H9 (cell line): ENCODE results near the gene MAS1. TPM values are rescaled to one million over a fixed set of nuclear protein-coding genes. Genes with fewer than 3 reads are reported as not detected.

ENCODE experiments used
- DNase-seq: peaks from one replicate; pipeline ENCODE4 v3.0.0-alpha.2; 2017
- H2AFZ ChIP-seq: one replicate; pipeline ENCODE4 v1.6.1; 2013; ENCODE audit warnings: mild to moderate bottlenecking, low read length, control low read depth, moderate library complexity
- H2AK5ac ChIP-seq: 2 replicates; pipeline ENCODE4 v1.6.1; 2013; ENCODE audit warnings: low read length, control low read depth, mixed read lengths; ENCODE audit not compliant: insufficient read length
- H2BK120ac ChIP-seq: one replicate; pipeline ENCODE4 v1.6.1; 2013; ENCODE audit warnings: low read depth, mild to moderate bottlenecking, low read length, control low read depth, inconsistent platforms; ENCODE audit not compliant: poor library complexity, severe bottlenecking
- H2BK12ac ChIP-seq: 2 replicates; pipeline ENCODE4 v1.6.1; 2013; ENCODE audit warnings: low read length, control low read depth, mixed read lengths, low read depth; ENCODE audit not compliant: insufficient read length
- H2BK15ac ChIP-seq: 2 replicates; pipeline ENCODE4 v1.6.1; 2013; ENCODE audit warnings: low read depth, low read length, control low read depth
- H2BK20ac ChIP-seq: one replicate; pipeline ENCODE4 v1.6.1; 2013; ENCODE audit warnings: low read depth, mild to moderate bottlenecking, low read length, control low read depth, inconsistent platforms; ENCODE audit not compliant: poor library complexity, severe bottlenecking
- H2BK5ac ChIP-seq: 2 replicates; pipeline ENCODE4 v1.6.1; 2013; ENCODE audit warnings: low read length, control low read depth, mixed read lengths; ENCODE audit not compliant: insufficient read length
- H3K14ac ChIP-seq: 2 replicates; pipeline ENCODE4 v1.6.1; 2013; ENCODE audit warnings: low read length, control low read depth; ENCODE audit not compliant: insufficient read depth
- H3K18ac ChIP-seq: 2 replicates; pipeline ENCODE4 v1.6.1; 2013; ENCODE audit warnings: low read depth, mild to moderate bottlenecking, mixed read lengths, low read length, control low read depth; ENCODE audit not compliant: insufficient read length
- H3K23ac ChIP-seq: 2 replicates; pipeline ENCODE4 v1.6.1; 2013; ENCODE audit warnings: low read length, control low read depth, mixed read lengths, low read depth; ENCODE audit not compliant: insufficient read length
- H3K23me2 ChIP-seq: 2 replicates; pipeline ENCODE4 v1.6.1; 2013; ENCODE audit warnings: low read depth, mild to moderate bottlenecking, mixed read lengths, low read length, control low read depth; ENCODE audit not compliant: insufficient read length, poor library complexity, severe bottlenecking
- H3K27ac ChIP-seq: 2 replicates; pipeline ENCODE4 v1.5.1; 2013; ENCODE audit warnings: low read length, control low read depth, mixed read lengths, low read depth; ENCODE audit not compliant: insufficient read length
- H3K27me3 ChIP-seq: 2 replicates; pipeline ENCODE4 v1.6.1; 2013; ENCODE audit warnings: low read length, control low read depth, inconsistent platforms; ENCODE audit not compliant: insufficient read depth
- H3K4ac ChIP-seq: 2 replicates; pipeline ENCODE4 v1.6.1; 2013; ENCODE audit warnings: low read depth, mild to moderate bottlenecking, control low read depth, inconsistent platforms, low read length, moderate library complexity
- H3K4me1 ChIP-seq: 2 replicates; pipeline ENCODE4 v1.6.1; 2013; ENCODE audit warnings: low read length, control low read depth, inconsistent platforms; ENCODE audit not compliant: insufficient read depth
- H3K4me2 ChIP-seq: 2 replicates; pipeline ENCODE4 v1.6.1; 2013; ENCODE audit warnings: low read length, control low read depth, mixed read lengths; ENCODE audit not compliant: insufficient read length, insufficient read depth
- H3K56ac ChIP-seq: 2 replicates; pipeline ENCODE4 v1.6.1; 2013; ENCODE audit warnings: low read depth, mild to moderate bottlenecking, mixed read lengths, low read length, control low read depth; ENCODE audit not compliant: insufficient read length
- H3K79me1 ChIP-seq: 2 replicates; pipeline ENCODE4 v1.6.1; 2013; ENCODE audit warnings: low read depth, mild to moderate bottlenecking, moderate library complexity, low read length, control low read depth, inconsistent platforms; ENCODE audit not compliant: insufficient read depth, poor library complexity, severe bottlenecking
- H3K79me2 ChIP-seq: 2 replicates; pipeline ENCODE4 v1.6.1; 2013; ENCODE audit warnings: low read length, control low read depth, inconsistent platforms; ENCODE audit not compliant: insufficient read depth
- H3K9ac ChIP-seq: 2 replicates; pipeline ENCODE4 v1.6.1; 2013; ENCODE audit warnings: low read length, control low read depth, mixed read lengths; ENCODE audit not compliant: insufficient read length; ENCODE audit errors: extremely low read depth
- H3K9me3 ChIP-seq: one replicate; pipeline ENCODE4 v1.6.1; 2013; ENCODE audit warnings: low read depth, low read length, inconsistent platforms; ENCODE audit not compliant: control insufficient read depth
- H3T11ph ChIP-seq: one replicate; pipeline ENCODE4 v1.6.1; 2013; ENCODE audit warnings: mild to moderate bottlenecking, low read length, control low read depth, inconsistent platforms
- H4K20me1 ChIP-seq: one replicate; pipeline ENCODE4 v1.6.1; 2013; ENCODE audit not compliant: control insufficient read depth, insufficient read length, insufficient read depth
- H4K5ac ChIP-seq: 2 replicates; pipeline ENCODE4 v1.6.1; 2013; ENCODE audit warnings: low read depth, mild to moderate bottlenecking, mixed read lengths, low read length, control low read depth; ENCODE audit not compliant: insufficient read length
- H4K8ac ChIP-seq: replicated peaks from 2 replicates; pipeline ENCODE4 v1.6.1; 2013; ENCODE audit warnings: low read length, control low read depth, mixed read lengths, low read depth; ENCODE audit not compliant: insufficient read length
- H4K91ac ChIP-seq: 2 replicates; pipeline ENCODE4 v1.6.1; 2013; ENCODE audit warnings: low read depth, mild to moderate bottlenecking, moderate library complexity, mixed read lengths, low read length, control low read depth; ENCODE audit not compliant: insufficient read length
- H3K27ac Mint-ChIP-seq, 3 experiments: 2 replicates in 2 of 3; 3 replicates in 1 of 3; pipeline ENCODE4 v1.8.0; 2020 to 2021; ENCODE audit warnings: mixed read lengths in 3 of 3, mild to moderate bottlenecking in 1 of 3, moderate library complexity in 1 of 3
- H3K27me3 Mint-ChIP-seq: 2 replicates; pipeline ENCODE4 v1.8.0; 2021; ENCODE audit warnings: low read depth, mild to moderate bottlenecking, moderate library complexity, mixed read lengths
- H3K36me3 Mint-ChIP-seq, 3 experiments: 2 replicates in 2 of 3; 3 replicates in 1 of 3; pipeline ENCODE4 v1.8.0; 2020 to 2021; ENCODE audit warnings: low read depth in 3 of 3, mixed read lengths in 3 of 3; ENCODE audit not compliant: insufficient read depth in 1 of 3
- H3K4me1 Mint-ChIP-seq, 2 experiments: 2 replicates each; pipeline ENCODE4 v1.8.0; 2020; ENCODE audit warnings: mixed read lengths in 2 of 2
- H3K4me3 Mint-ChIP-seq, 2 experiments: 2 replicates in 1 of 2; 3 replicates in 1 of 2; pipeline ENCODE4 v1.8.0; 2020 to 2021; ENCODE audit warnings: mild to moderate bottlenecking in 2 of 2, mixed read lengths in 2 of 2, moderate library complexity in 1 of 2
- H3K9me3 Mint-ChIP-seq, 2 experiments: 2 replicates in 1 of 2; 3 replicates in 1 of 2; pipeline ENCODE4 v1.8.0; 2020; ENCODE audit warnings: mild to moderate bottlenecking in 2 of 2, mixed read lengths in 2 of 2, moderate library complexity in 1 of 2
- WGBS: extraction: QIAGEN DNeasy Blood & Tissue Kit; methylation state at CpG from one replicate; pipeline ENCODE4 v1.1.7; 2013; ENCODE audit warnings: missing lambda C conversion rate, low lambda C conversion rate, mixed read lengths; ENCODE audit not compliant: insufficient read length; ENCODE audit errors: extremely low coverage; 5-methylcytosine and 5-hydroxymethylcytosine counted together
- total RNA-seq: library from RNA; stranded (reverse); gene quantifications from 2 replicates; pipeline ENCODE4 v1.2.1, GENCODE V29; 2021
- TF ChIP-seq, protein P1 (sequence below): fragments of 200-600 bp; sonication (generic); conservative IDR thresholded peaks from 3 replicates; pipeline ENCODE4 v1.8.0; 2021; ENCODE audit warnings: antibody characterized with exemption, mild to moderate bottlenecking

Gene MAS1
- total RNA-seq, 1 experiment from 2014 or later: 0.02 TPM

- H3K9me3 Mint-ChIP-seq: peaks cover 0 to 3% of the 10 kb centered on the region in 2 experiments; a peak in 1 of 5 replicates
- no peak overlapping the region for H2AK5ac ChIP-seq
These were observed 42.3 kb downstream of the MAS1 start for GRCh38 chr6:159933077-159933476.

More at GRCh38 chr6:159933077-159933476, 42.3 kb downstream of the MAS1 start:
- Histone ChIP-seq H4K8ac (no peak overlapping the region), H2BK5ac (no peak overlapping the region), H3K9ac (no peak overlapping the region), H3K79me2 (no peaks in the 10 kb centered on the region), H2AFZ (no peak overlapping the region), H3K79me1 (no peaks in the 10 kb centered on the region), H4K20me1 (no peaks in the 10 kb centered on the region), H3K23me2 (no peaks in the 10 kb centered on the region), H4K5ac (no peak overlapping the region), H3K27me3 (no peaks in the 10 kb centered on the region), H2BK12ac (no peak overlapping the region), H3K4me1 (no peaks in the 10 kb centered on the region), H3K18ac (no peak overlapping the region), H3K56ac (no peak overlapping the region), H3K4ac (no peak overlapping the region), H3K27ac (no peak overlapping the region), H2BK20ac (no peak overlapping the region), H2BK120ac (no peak overlapping the region), H4K91ac (no peak overlapping the region), H3K9me3 (no peaks in the 10 kb centered on the region), H3K23ac (no peak overlapping the region), H2BK15ac (no peak overlapping the region), H3K4me2 (no peak overlapping the region), H3T11ph (no peak overlapping the region), H3K14ac (no peak overlapping the region)
- H3K4me1 Mint-ChIP-seq: no peaks in the 10 kb centered on the region
- H3K36me3 Mint-ChIP-seq: no peaks in the 10 kb centered on the region
- no peak overlapping the region; a peak in 1 of 7 replicates for H3K27ac Mint-ChIP-seq
- no CpG with 5 or more reads among the region's 1 CpG for WGBS
- DNase-seq: no peak
- H3K27me3 Mint-ChIP-seq: peaks cover 13% of the 10 kb centered on the region
- TF ChIP-seq, protein P1, sequence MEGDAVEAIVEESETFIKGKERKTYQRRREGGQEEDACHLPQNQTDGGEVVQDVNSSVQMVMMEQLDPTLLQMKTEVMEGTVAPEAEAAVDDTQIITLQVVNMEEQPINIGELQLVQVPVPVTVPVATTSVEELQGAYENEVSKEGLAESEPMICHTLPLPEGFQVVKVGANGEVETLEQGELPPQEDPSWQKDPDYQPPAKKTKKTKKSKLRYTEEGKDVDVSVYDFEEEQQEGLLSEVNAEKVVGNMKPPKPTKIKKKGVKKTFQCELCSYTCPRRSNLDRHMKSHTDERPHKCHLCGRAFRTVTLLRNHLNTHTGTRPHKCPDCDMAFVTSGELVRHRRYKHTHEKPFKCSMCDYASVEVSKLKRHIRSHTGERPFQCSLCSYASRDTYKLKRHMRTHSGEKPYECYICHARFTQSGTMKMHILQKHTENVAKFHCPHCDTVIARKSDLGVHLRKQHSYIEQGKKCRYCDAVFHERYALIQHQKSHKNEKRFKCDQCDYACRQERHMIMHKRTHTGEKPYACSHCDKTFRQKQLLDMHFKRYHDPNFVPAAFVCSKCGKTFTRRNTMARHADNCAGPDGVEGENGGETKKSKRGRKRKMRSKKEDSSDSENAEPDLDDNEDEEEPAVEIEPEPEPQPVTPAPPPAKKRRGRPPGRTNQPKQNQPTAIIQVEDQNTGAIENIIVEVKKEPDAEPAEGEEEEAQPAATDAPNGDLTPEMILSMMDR: no peak
- H3K4me3 Mint-ChIP-seq: no peak overlapping the region
